Ectodermal cell (in vitro differentiated cells): ENCODE results near the gene DOCK4.

Source experiments
- H3K27ac ChIP-seq: 2 replicates; pipeline ENCODE4 v1.7.0; 2013; ENCODE audit warnings: mild to moderate bottlenecking, low read depth, low read length; ENCODE audit not compliant: insufficient read depth, poor library complexity, severe bottlenecking
- H3K27me3 ChIP-seq: 2 replicates; pipeline ENCODE4 v1.7.0; 2013; ENCODE audit warnings: mild to moderate bottlenecking, low read length; ENCODE audit not compliant: insufficient read depth, control insufficient read depth, poor library complexity, severe bottlenecking
- H3K36me3 ChIP-seq: one replicate; pipeline ENCODE4 v1.7.0; 2013; ENCODE audit warnings: low read length; ENCODE audit not compliant: control insufficient read depth, insufficient read depth
- H3K4me1 ChIP-seq: one replicate; pipeline ENCODE4 v1.7.0; 2013; ENCODE audit warnings: low read length; ENCODE audit not compliant: control insufficient read depth, insufficient read depth
- H3K4me3 ChIP-seq: 2 replicates; pipeline ENCODE4 v1.7.0; 2013; ENCODE audit warnings: low read depth, low read length, control low read depth; ENCODE audit not compliant: insufficient read depth
- H3K9me3 ChIP-seq: 2 replicates; pipeline ENCODE4 v1.7.0; 2013; ENCODE audit warnings: mild to moderate bottlenecking, low read length, moderate library complexity; ENCODE audit not compliant: control insufficient read depth
- WGBS, 2 experiments: methylation state at CpG; one replicate each; pipeline ENCODE4 v1.1.7; 2013; ENCODE audit warnings: missing lambda C conversion rate in 2 of 2; 5-methylcytosine and 5-hydroxymethylcytosine counted together

DOCK4 gene

GRCh38 chr7:112009081-112009480 lies 197.1 kb downstream of the DOCK4 start:
- Histone ChIP-seq H3K36me3 (no peaks in the 10 kb centered on the region), H3K4me3 (no peak overlapping the region), H3K27ac (no peak overlapping the region), H3K4me1 (no peaks in the 10 kb centered on the region), H3K9me3 (no peaks in the 10 kb centered on the region), H3K27me3 (no peaks in the 10 kb centered on the region)

DNA sequence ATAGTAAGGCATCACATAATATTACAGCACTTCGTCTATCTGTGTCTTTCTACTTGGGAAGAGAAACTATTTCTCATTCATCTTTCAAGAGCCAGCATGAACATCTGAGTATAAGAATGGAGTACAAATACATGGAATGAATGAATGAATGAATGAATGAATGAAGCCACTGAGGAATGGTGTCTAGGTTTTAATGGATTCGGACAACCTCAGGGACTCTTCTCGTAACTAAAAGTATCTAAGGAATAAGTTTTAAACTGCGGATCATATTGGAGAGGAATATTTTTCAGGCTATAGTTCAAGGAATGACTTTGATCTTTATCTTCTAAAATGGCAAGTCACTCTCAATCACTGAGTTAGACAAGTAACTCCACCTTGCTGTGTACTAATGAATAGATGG lies 199.0 kb downstream of the DOCK4 start:
- no peak overlapping the region for H3K4me3 ChIP-seq
- no peak overlapping the region for H3K27ac ChIP-seq
- no peaks in the 10 kb centered on the region for H3K9me3 ChIP-seq
- WGBS, 2 experiments = 98% methylated on average over 4 of the region's 4 CpGs
- no peaks in the 10 kb centered on the region for H3K36me3 ChIP-seq
- H3K27me3 ChIP-seq = no peaks in the 10 kb centered on the region
- no peaks in the 10 kb centered on the region for H3K4me1 ChIP-seq

- Histone ChIP-seq H3K4me3 (no peak overlapping the region), H3K9me3 (no peaks in the 10 kb centered on the region), H3K27me3 (no peaks in the 10 kb centered on the region), H3K36me3 (no peaks in the 10 kb centered on the region), H3K27ac (no peak overlapping the region), H3K4me1 (no peaks in the 10 kb centered on the region)
- 93% methylated on average over 2 of the region's 2 CpGs; no CpG with 5 or more reads in 1 of the 2 experiments for WGBS, 2 experiments
Measured at GRCh38 chr7:112006071-112006470, 200.1 kb downstream of the DOCK4 start.

- no peaks in the 10 kb centered on the region for H3K4me1 ChIP-seq
- H3K9me3 ChIP-seq = no peaks in the 10 kb centered on the region
- H3K27me3 ChIP-seq = no peaks in the 10 kb centered on the region
- H3K27ac ChIP-seq = no peak overlapping the region
- H3K4me3 ChIP-seq = no peak overlapping the region
- 97 to 100% methylated on average over 1 of the region's 1 CpG for WGBS, 2 experiments
- no peaks in the 10 kb centered on the region for H3K36me3 ChIP-seq
Measured at GRCh38 chr7:112005205-112005775, 200.9 kb downstream of the DOCK4 start.

- no peaks in the 10 kb centered on the region for H3K36me3 ChIP-seq
- H3K9me3 ChIP-seq = no peaks in the 10 kb centered on the region
- H3K27ac ChIP-seq = no peak overlapping the region
- H3K4me3 ChIP-seq = no peak overlapping the region
- no peaks in the 10 kb centered on the region for H3K4me1 ChIP-seq
- H3K27me3 ChIP-seq = no peaks in the 10 kb centered on the region
- WGBS, 2 experiments = 94 to 96% methylated on average over 6 of the region's 6 CpGs
Measured at GRCh38 chr7:112001091-112001826, 204.9 kb downstream of the DOCK4 start.

DNA sequence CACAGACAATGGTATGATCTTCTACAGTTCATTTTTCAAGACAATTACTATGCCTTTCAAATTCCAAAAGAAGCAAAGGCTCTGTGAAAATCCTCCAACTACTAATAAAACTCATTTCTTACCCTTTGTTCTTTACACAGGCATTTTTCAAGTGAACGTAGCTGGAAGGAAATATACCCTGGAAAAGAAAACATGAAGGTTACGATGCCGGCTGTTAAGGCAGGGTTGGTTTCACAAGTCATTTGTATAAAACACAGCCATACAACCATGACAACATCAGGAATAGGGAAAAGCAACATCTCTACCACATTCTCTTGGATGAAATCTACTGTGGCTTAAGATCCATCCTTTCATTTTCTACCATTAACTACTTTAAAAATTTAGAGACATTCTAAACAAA lies 207.9 kb downstream of the DOCK4 start:
- no peaks in the 10 kb centered on the region for H3K9me3 ChIP-seq
- H3K27me3 ChIP-seq = no peaks in the 10 kb centered on the region
- no peaks in the 10 kb centered on the region for H3K36me3 ChIP-seq
- WGBS, 2 experiments = 91 to 93% methylated on average over 3 of the region's 3 CpGs
- H3K4me1 ChIP-seq = no peaks in the 10 kb centered on the region
- no peak overlapping the region for H3K4me3 ChIP-seq
- H3K27ac ChIP-seq = no peak overlapping the region

DNA sequence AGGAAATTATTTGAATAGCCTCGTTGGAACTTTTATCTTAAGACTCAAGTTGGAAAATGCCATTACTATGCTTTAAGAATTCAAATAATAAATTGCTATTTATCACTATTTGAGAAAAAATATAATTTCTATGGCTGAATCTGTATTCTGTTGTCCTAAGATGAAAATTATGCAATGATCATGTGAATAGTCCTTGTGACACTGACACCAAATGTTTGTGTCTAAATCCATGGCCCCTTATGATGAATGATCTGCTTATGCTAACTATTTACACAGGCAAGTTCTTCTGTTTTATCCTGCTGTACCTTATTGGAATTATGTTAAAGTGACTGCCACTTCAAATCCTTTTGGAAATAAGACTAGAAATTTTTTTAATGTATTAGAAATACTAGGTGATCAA lies 208.7 kb downstream of the DOCK4 start:
- Histone ChIP-seq H3K36me3 (no peaks in the 10 kb centered on the region), H3K4me1 (no peaks in the 10 kb centered on the region), H3K27ac (no peak overlapping the region), H3K27me3 (no peaks in the 10 kb centered on the region), H3K4me3 (no peak overlapping the region), H3K9me3 (no peaks in the 10 kb centered on the region)
- no CpG with 5 or more reads among the region's 1 CpG for WGBS, 2 experiments

- Histone ChIP-seq H3K4me3 (no peak overlapping the region), H3K27ac (no peak overlapping the region), H3K4me1 (peaks cover 2% of the 10 kb centered on the region), H3K9me3 (no peaks in the 10 kb centered on the region), H3K36me3 (no peaks in the 10 kb centered on the region), H3K27me3 (no peaks in the 10 kb centered on the region)
- 80 to 85% methylated on average over 1 to 4 of the region's 4 CpGs for WGBS, 2 experiments
Measured at GRCh38 chr7:111992601-111993000, 213.6 kb downstream of the DOCK4 start.

DNA sequence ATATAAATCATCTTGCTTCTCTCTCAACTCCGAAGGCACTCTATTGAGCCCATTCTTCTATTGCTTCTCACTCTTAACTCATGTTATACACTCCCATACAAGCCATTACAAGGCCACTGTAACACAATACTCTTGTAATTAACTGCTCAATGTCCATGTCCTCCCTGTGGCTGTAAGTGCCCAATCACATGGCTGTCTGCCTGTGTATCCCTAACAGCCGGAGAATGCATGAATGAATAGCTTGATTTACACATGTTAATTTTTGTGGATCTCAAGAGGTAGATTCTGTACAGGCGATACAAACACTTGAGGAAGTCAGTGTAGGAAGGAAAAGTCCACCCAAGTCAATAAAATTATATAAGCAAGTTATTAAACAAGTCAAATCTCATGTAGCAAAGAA lies 215.6 kb downstream of the DOCK4 start:
- Histone ChIP-seq H3K27me3 (no peaks in the 10 kb centered on the region), H3K9me3 (no peaks in the 10 kb centered on the region), H3K36me3 (no peaks in the 10 kb centered on the region), H3K27ac (no peak overlapping the region), H3K4me3 (no peak overlapping the region), H3K4me1 (peaks cover 2% of the 10 kb centered on the region)
- 85 to 93% methylated on average over 3 of the region's 3 CpGs for WGBS, 2 experiments

DNA sequence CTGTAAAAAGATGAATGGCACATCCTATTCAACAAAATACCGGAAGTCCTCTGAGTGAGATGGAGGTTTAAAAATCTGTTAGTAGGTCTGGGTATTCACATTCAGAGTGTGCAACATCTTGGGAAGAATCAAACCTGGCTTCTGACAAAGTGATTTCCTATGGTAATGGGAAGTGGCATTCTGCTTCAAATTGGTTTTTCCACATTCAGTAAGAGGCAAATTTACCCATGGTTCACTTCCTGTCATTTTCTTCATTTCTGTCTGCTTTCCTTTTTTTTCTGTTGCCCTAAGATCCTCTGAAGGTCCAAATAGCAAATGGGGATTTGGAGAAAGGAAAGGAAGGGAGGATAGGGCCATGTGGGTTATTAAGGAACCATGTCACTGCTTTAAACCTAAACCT lies 218.3 kb downstream of the DOCK4 start:
- Histone ChIP-seq H3K27ac (no peak overlapping the region), H3K4me3 (no peak overlapping the region), H3K27me3 (no peaks in the 10 kb centered on the region), H3K4me1 (peaks cover 2% of the 10 kb centered on the region), H3K9me3 (no peaks in the 10 kb centered on the region), H3K36me3 (no peaks in the 10 kb centered on the region)
- WGBS, 2 experiments = 94 to 100% methylated on average over 1 of the region's 1 CpG
